ENCODE results near the gene MYL6. TPM values are rescaled to one million over a fixed set of nuclear protein-coding genes. Genes with fewer than 3 reads are reported as not detected.

MYL6 gene
- total RNA-seq, 1 experiment from 2014 or later: 932 TPM

- H3K36me3 Mint-ChIP-seq: peaks cover 34% of the 10 kb centered on the region
- H3K27me3 Mint-ChIP-seq (ENCODE audit: low read depth): peaks cover 3% of the 10 kb centered on the region; the same call in 1 of the 2 replicates
- H3K4me1 Mint-ChIP-seq: peaks cover 27% of the 10 kb centered on the region
- DNase-seq (ENCODE audit: low spot score) (no peak), ATAC-seq (no peak)
- H3K4me3 Mint-ChIP-seq: peak overlapping the region; percentile 85
- H3K9me3 Mint-ChIP-seq: no peaks in the 10 kb centered on the region
- H3K27ac Mint-ChIP-seq: peak overlapping the region; percentile 96
- TF ChIP-seq NR1H2 (CRISPR knock-in tag; IDR thresholded peaks at IDR 0.05) (no peak), ZBTB21 (CRISPR knock-in tag; IDR thresholded peaks at IDR 0.05; ENCODE audit: borderline replicate concordance) (no peak), TEAD4 (CRISPR knock-in tag; IDR thresholded peaks at IDR 0.05) (no peak), HMGA2 (CRISPR knock-in tag; IDR thresholded peaks at IDR 0.05) (no peak)
- ChIA-PET CTCF (interaction anchor here (0.6 to 5.2 kb wide), 22 partner anchors 19 to 172 kb away, joined by 3 to 95 read pairs (median 6); partner anchors contain the start of genes ANKRD52, COQ10A, ESYT1 and MYL6B), POLR2A (interaction anchor here (1.0 to 3.2 kb wide), 6 partner anchors 10 to 79 kb away, joined by 3 to 29 read pairs (median 11); partner anchors contain the start of genes COQ10A, ESYT1, MYL6 and RNF41)
Measured at GRCh38 chr12:56188131-56188777, 30.1 kb downstream of the MYL6 start.

GRCh38 chr12:56188778-56189098 is 30.6 kb downstream of the MYL6 start:
- Mint-ChIP-seq H3K36me3 (peaks cover 30% of the 10 kb centered on the region), H3K27me3 (ENCODE audit: low read depth) (peaks cover 3% of the 10 kb centered on the region; the same call in 1 of the 2 replicates), H3K27ac (peak overlapping the region; percentile 96), H3K4me3 (peak overlapping the region; percentile 85), H3K4me1 (peaks cover 30% of the 10 kb centered on the region), H3K9me3 (no peaks in the 10 kb centered on the region)
- DNase-seq (ENCODE audit: low spot score): no peak
- TF ChIP-seq HMGXB4 (CRISPR knock-in tag; IDR thresholded peaks at IDR 0.05): 0 out of 2 replicates have a peak, but pooled peaks have one; percentile 67
- TF ChIP-seq CDX4 (CRISPR knock-in tag; IDR thresholded peaks at IDR 0.05; ENCODE audit: borderline replicate concordance): no peak
- no peak for ATAC-seq
- ChIA-PET POLR2A (interaction anchor here (1.0 to 3.2 kb wide), 9 partner anchors 10 to 171 kb away, joined by 3 to 29 read pairs (median 8); partner anchors contain the start of genes COQ10A, ERBB3, ESYT1 and MYL6), CTCF (interaction anchor here (0.6 to 5.2 kb wide), 41 partner anchors 16 to 939 kb away, joined by 3 to 95 read pairs (median 4); partner anchors contain the start of genes ANKRD52, COQ10A, ESYT1 and LRP1)

- ChIA-PET POLR2A (interaction anchor here (0.6 to 3.3 kb wide), 21 partner anchors 10 to 922 kb away, joined by 3 to 30 read pairs (median 4); partner anchors contain the start of genes ANKRD52, CNPY2, COQ10A and ERBB3), CTCF (interaction anchor here (0.6 to 5.2 kb wide), 63 partner anchors 8 to 1669 kb away, joined by 3 to 95 read pairs (median 5); partner anchors contain the start of genes ANKRD52, CNPY2, COQ10A and ERBB3)
- H3K36me3 Mint-ChIP-seq: peaks cover 27% of the 10 kb centered on the region
- peaks cover 3% of the 10 kb centered on the region; the same call in 1 of the 2 replicates for H3K27me3 Mint-ChIP-seq (ENCODE audit: low read depth)
- H3K9me3 Mint-ChIP-seq: no peaks in the 10 kb centered on the region
- peak within 1 kb of the TSS; percentile 99 for H3K4me3 Mint-ChIP-seq
- H3K4me1 Mint-ChIP-seq: peaks cover 30% of the 10 kb centered on the region
- ATAC-seq: peak; percentile 81
- DNase-seq (ENCODE audit: low spot score): peak; percentile 92
- H3K27ac Mint-ChIP-seq: peak within 1 kb of the TSS; percentile 96
- TF ChIP-seq FOXP1 (CRISPR knock-in tag; IDR thresholded peaks at IDR 0.05; ENCODE audit: borderline replicate concordance) (peak; percentile 35; the same call in 1 of the 2 replicates), ZNF396 (CRISPR knock-in tag; IDR thresholded peaks at IDR 0.05; ENCODE audit: borderline replicate concordance) (no peak), SP1 (CRISPR knock-in tag; conservative IDR thresholded peaks at IDR 0.05) (peak; percentile 43), ATF2 (CRISPR knock-in tag; IDR thresholded peaks at IDR 0.05; ENCODE audit: borderline replicate concordance, low read depth) (no peak), E2F5 (CRISPR knock-in tag; IDR thresholded peaks at IDR 0.05) (0 out of 2 replicates have a peak, but pooled peaks have one; percentile 43), ATF3 (CRISPR knock-in tag; conservative IDR thresholded peaks at IDR 0.05) (no peak), PREB (CRISPR knock-in tag; IDR thresholded peaks at IDR 0.05; ENCODE audit: borderline replicate concordance) (no peak), ELF4 (CRISPR knock-in tag; IDR thresholded peaks at IDR 0.05; ENCODE audit: low read depth) (no peak), FOXP4 (CRISPR knock-in tag; IDR thresholded peaks at IDR 0.05) (no peak)
Measured at GRCh38 chr12:56189099-56189917, 31.1 kb downstream of the MYL6 start, which contains the start of gene SMARCC2. SMARCC2 (minus strand) TSS chr12:56189483; CDS start chr12:56189461, 22 bp downstream.
